DOHH2 (cell line): Measurements from ENCODE around the gene DENND1A.

Experiments
- EZH2phosphoT487 ChIP-seq: fragments of 200-600 bp; sonication (generic); IDR thresholded peaks from 2 replicates; pipeline ENCODE4 v1.6.1; 2017; ENCODE audit warnings: borderline replicate concordance, mild to moderate bottlenecking, antibody characterized with exemption, low read length, moderate library complexity, mixed read lengths
- TF ChIP-seq, protein P1 (sequence below): fragments of 200-600 bp; sonication (generic); IDR thresholded peaks from one replicate; pipeline ENCODE4 v1.5.1; 2014; ENCODE audit warnings: antibody characterized with exemption, mild to moderate bottlenecking, low read depth, low read length; ENCODE audit not compliant: poor library complexity, severe bottlenecking

GRCh38 chr9:123967323-123967722 is 37.4 kb upstream of the DENND1A start:
- TF ChIP-seq, protein P1, sequence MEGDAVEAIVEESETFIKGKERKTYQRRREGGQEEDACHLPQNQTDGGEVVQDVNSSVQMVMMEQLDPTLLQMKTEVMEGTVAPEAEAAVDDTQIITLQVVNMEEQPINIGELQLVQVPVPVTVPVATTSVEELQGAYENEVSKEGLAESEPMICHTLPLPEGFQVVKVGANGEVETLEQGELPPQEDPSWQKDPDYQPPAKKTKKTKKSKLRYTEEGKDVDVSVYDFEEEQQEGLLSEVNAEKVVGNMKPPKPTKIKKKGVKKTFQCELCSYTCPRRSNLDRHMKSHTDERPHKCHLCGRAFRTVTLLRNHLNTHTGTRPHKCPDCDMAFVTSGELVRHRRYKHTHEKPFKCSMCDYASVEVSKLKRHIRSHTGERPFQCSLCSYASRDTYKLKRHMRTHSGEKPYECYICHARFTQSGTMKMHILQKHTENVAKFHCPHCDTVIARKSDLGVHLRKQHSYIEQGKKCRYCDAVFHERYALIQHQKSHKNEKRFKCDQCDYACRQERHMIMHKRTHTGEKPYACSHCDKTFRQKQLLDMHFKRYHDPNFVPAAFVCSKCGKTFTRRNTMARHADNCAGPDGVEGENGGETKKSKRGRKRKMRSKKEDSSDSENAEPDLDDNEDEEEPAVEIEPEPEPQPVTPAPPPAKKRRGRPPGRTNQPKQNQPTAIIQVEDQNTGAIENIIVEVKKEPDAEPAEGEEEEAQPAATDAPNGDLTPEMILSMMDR: no peak
- TF ChIP-seq EZH2phosphoT487: no peak
